ENCODE measurements around the gene APOL1. TPM values are rescaled to one million over a fixed set of nuclear protein-coding genes. Genes with fewer than 3 reads are reported as not detected.

APOL1 gene
- total and polyA plus RNA-seq, 9 of the 15 experiments (the other 6 are each of a cell fraction or from before 2014, with no cell fraction given), result 2.5 to 9.7 (median 5.6) TPM

- TF ChIP-seq REST (IDR thresholded peaks at IDR 0.05; ENCODE audit: borderline replicate concordance), result peak; percentile 28; the same call in 1 of the 2 replicates
- TF ChIP-seq REST (CRISPR knock-in tag; IDR thresholded peaks at IDR 0.05; ENCODE audit: low read depth), result no peak
- TF ChIP-seq RUNX1 (IDR thresholded peaks at IDR 0.05; ENCODE audit: low read depth), result no peak
- no peak for TF ChIP-seq NR4A1 (CRISPR knock-in tag; IDR thresholded peaks at IDR 0.05)
- 0 out of 2 replicates have a peak, but pooled peaks have one; percentile 25 for TF ChIP-seq NR4A1 (tag; IDR thresholded peaks at IDR 0.05)
- TF ChIP-seq ELK3 (CRISPR knock-in tag; IDR thresholded peaks at IDR 0.05), result no peak
- TF ChIP-seq ZNF592 (IDR thresholded peaks at IDR 0.05), result peak; percentile 59
- peak; percentile 18 for TF ChIP-seq PRDM10 (IDR thresholded peaks at IDR 0.05; ENCODE audit: partially characterized antibody)
Measured at GRCh38 chr22:36258701-36259614, 6.0 kb downstream of the APOL1 start (continued).

Measured in K562 (cell line).